ENCODE data around the gene SLC39A11. TPM values are rescaled to one million over a fixed set of nuclear protein-coding genes. Genes with fewer than 3 reads are reported as not detected.

Gene SLC39A11
- total and polyA plus RNA-seq, 2 of the 13 experiments (the other 11 are each of a cell fraction or from before 2014, with no cell fraction given), result 17.2 to 31.5 TPM

DNA sequence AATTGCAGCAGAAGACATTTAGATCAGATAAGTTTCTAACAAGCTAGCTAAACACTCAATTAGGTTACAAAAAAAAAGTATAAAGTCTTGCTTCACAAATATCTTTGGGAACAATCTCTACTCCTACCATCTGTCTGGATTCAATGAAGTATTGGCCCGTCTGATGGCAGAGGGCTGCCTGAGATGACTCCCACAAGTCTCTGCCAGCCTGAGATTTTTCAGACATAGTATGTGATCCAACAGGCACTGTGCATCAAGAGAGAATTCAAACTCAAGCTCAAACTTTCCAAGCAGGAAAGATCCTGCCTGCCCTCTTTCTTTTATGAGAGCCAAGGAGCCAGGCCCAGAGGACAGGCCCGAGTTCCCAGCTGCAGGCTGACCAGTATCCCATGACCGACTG is 22.6 kb downstream of the SLC39A11 start:
- BruUV-seq (replicated peaks), result no TSS peak
- Histone ChIP-seq H3K27me3 (ENCODE audit: control insufficient read depth in 1 of 2, insufficient read depth in 2 of 2, low read length in 2 of 2) (no peaks in the 10 kb centered on the region), H4K20me1 (ENCODE audit: insufficient read depth, low read length) (no peaks in the 10 kb centered on the region), H3K9me3 (ENCODE audit: low read length) (no peaks in the 10 kb centered on the region), H3K4me2 (ENCODE audit: low read depth, low read length) (no peak overlapping the region), H3K27ac (ENCODE audit: extremely low read length, insufficient read depth, low read length) (peak overlapping the region; percentile 9), H2AFZ (ENCODE audit: low read length) (no peak overlapping the region), H3K4me1 (ENCODE audit: insufficient read depth, low read length) (peaks cover 61% of the 10 kb centered on the region), H3K4me3 (replicated peaks in 1 of 3; ENCODE audit: insufficient read depth in 1 of 3, low read depth in 2 of 3, low read length in 3 of 3) (no peak overlapping the region), H3K9ac (ENCODE audit: insufficient read depth, low read depth, low read length) (no peak overlapping the region), H3K79me2 (ENCODE audit: insufficient read depth, low read length) (no peaks in the 10 kb centered on the region), H3K36me3 (replicated peaks in 1 of 2; ENCODE audit: control insufficient read depth in 1 of 2, insufficient read depth in 2 of 2, low read length in 2 of 2) (peaks cover 0 to 7% of the 10 kb centered on the region in 2 experiments; a peak in 2 of 5 replicates)
- TF ChIP-seq REPIN1 (CRISPR knock-in tag; IDR thresholded peaks at IDR 0.05; ENCODE audit: borderline replicate concordance, low read depth) (no peak), NFATC3 (CRISPR knock-in tag; IDR thresholded peaks at IDR 0.05) (0 out of 2 replicates have a peak, but pooled peaks have one; percentile 25), ZNF878 (CRISPR knock-in tag; IDR thresholded peaks at IDR 0.05) (no peak)
- CTCF ChIA-PET (ENCODE audit: low intra/inter-chr PET ratio, low total read pairs), result no interaction called here
- FAIRE-seq (no peak), ATAC-seq (no peak), DNase-seq (ENCODE audit: low spot score) (no peak)
- intact Hi-C loops (cut with micrococcal nuclease; ENCODE audit: unreplicated experiment) (no loop called here), in situ Hi-C loops (cut with HindIII; ENCODE audit: extremely low pct_ligation_motif_present, low pct_unique_long_range_greater_than_20kb) (no loop called here)
- POLR2A ChIA-PET, result interaction anchor here (1.7 to 2.1 kb wide), 2 partner anchors 21 to 22 kb away, joined by 5 to 6 read pairs; partner anchors contain the start of gene SLC39A11
- WGBS (ENCODE audit: low lambda C conversion rate), result 93% methylated on average over 3 of the region's 3 CpGs

DNA sequence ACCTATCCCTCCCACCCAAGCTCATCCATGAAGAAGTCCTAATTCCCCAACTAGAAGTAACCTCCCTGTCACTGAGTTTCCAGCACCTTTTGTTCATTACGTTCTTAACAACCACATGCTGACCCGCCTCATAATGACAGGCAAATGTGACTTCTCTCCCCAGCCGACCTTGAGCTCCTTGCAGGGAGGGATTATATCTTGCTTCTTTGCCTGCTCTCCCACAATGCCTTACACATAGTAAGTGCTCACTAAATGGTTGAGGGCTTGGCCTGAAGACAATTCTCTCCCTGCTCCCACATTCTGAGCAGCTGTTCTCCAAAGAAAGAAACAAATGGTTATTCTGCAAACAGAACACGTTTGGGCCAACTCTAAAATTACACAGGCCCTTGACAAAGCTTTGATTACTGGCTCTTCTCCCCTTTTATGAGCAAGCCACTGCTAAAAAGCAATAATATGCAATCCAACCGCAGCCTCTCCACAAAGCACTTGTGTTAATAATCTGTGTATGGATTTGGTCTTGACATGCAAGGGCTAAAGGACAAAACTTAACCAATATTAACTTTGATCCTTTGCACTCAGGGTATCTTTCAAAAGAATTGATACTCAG is 23.2 kb downstream of the SLC39A11 start:
- ChIA-PET CTCF (ENCODE audit: low intra/inter-chr PET ratio, low total read pairs) (no interaction called here), POLR2A (interaction anchor here (1.7 to 2.1 kb wide), 2 partner anchors 21 to 23 kb away, joined by 5 to 6 read pairs; partner anchors contain the start of gene SLC39A11)
- no peaks in the 10 kb centered on the region for H4K20me1 ChIP-seq (ENCODE audit: insufficient read depth, low read length)
- BruUV-seq (replicated peaks), result no TSS peak
- ATAC-seq (no peak), FAIRE-seq (no peak), DNase-seq (ENCODE audit: low spot score) (peak; percentile 49)
- no peak overlapping the region for H2AFZ ChIP-seq (ENCODE audit: low read length)
- no peaks in the 10 kb centered on the region for H3K27me3 ChIP-seq (ENCODE audit: control insufficient read depth in 1 of 2, insufficient read depth in 2 of 2, low read length in 2 of 2)
- H3K9me3 ChIP-seq (ENCODE audit: low read length), result no peaks in the 10 kb centered on the region
- WGBS (ENCODE audit: low lambda C conversion rate), result 59% methylated on average over 5 of the region's 5 CpGs
- peak overlapping the region; percentile 78 for H3K4me2 ChIP-seq (ENCODE audit: low read depth, low read length)
- in situ Hi-C loops (cut with HindIII; ENCODE audit: extremely low pct_ligation_motif_present, low pct_unique_long_range_greater_than_20kb), result no loop called here
- no peaks in the 10 kb centered on the region for H3K79me2 ChIP-seq (ENCODE audit: insufficient read depth, low read length)
- intact Hi-C loops (cut with micrococcal nuclease; ENCODE audit: unreplicated experiment), result no loop called here
- H3K27ac ChIP-seq (ENCODE audit: extremely low read length, insufficient read depth, low read length), result peak overlapping the region; percentile 91
- peaks cover 0 to 7% of the 10 kb centered on the region in 2 experiments; a peak in 2 of 5 replicates for H3K36me3 ChIP-seq (replicated peaks in 1 of 2; ENCODE audit: control insufficient read depth in 1 of 2, insufficient read depth in 2 of 2, low read length in 2 of 2)
- no peak overlapping the region for H3K4me3 ChIP-seq (replicated peaks in 1 of 3; ENCODE audit: insufficient read depth in 1 of 3, low read depth in 2 of 3, low read length in 3 of 3)
- peak overlapping the region; percentile 67 for H3K9ac ChIP-seq (ENCODE audit: insufficient read depth, low read depth, low read length)
- H3K4me1 ChIP-seq (ENCODE audit: insufficient read depth, low read length), result peaks cover 58% of the 10 kb centered on the region
- no peak for TF ChIP-seq PCBP2 (optimal IDR thresholded peaks at IDR 0.05; ENCODE audit: low read depth, low read length, poor library complexity, severe bottlenecking)
- no peak for TF ChIP-seq ZEB1 (IDR thresholded peaks at IDR 0.05; ENCODE audit: insufficient replicate concordance, low read depth)
- TF ChIP-seq ZNF205 (CRISPR knock-in tag; IDR thresholded peaks at IDR 0.05), result peak; percentile 99
- no peak for TF ChIP-seq MED1 (CRISPR knock-in tag; IDR thresholded peaks at IDR 0.05)
- no peak for TF ChIP-seq MED8 (CRISPR knock-in tag; IDR thresholded peaks at IDR 0.05; ENCODE audit: insufficient replicate concordance)
- 0 out of 2 replicates have a peak, but pooled peaks have one; percentile 15 for TF ChIP-seq BORCS8-MEF2B (CRISPR knock-in tag; IDR thresholded peaks at IDR 0.05)
- TF ChIP-seq EZH2 (conservative IDR thresholded peaks at IDR 0.05; ENCODE audit: low read depth, low read length), result no peak
- 0 out of 2 replicates have a peak, but pooled peaks have one; percentile 0 for TF ChIP-seq TOPORS (CRISPR knock-in tag; IDR thresholded peaks at IDR 0.05)
- TF ChIP-seq, protein P1, sequence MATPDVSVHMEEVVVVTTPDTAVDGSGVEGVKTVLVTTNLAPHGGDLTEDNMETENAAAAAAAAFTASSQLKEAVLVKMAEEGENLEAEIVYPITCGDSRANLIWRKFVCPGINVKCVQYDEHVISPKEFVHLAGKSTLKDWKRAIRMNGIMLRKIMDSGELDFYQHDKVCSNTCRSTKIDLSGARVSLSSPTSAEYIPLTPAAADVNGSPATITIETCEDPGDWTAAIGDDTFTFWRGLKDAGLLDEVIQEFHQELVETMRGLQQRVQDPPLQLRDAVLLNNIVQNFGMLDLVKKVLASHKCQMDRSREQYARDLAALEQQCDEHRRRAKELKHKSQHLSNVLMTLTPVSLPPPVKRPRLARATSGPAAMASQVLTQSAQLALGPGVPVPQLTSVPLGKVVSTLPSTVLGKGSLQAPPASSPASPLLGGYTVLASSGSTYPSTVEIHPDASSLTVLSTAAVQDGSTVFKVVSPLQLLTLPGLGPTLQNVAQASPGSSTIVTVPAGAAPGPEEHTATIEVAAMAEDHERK (CRISPR knock-in tag; IDR thresholded peaks at IDR 0.05; ENCODE audit: low read depth), result no peak
- 0 out of 2 replicates have a peak, but pooled peaks have one; percentile 15 for TF ChIP-seq GZF1 (CRISPR knock-in tag; IDR thresholded peaks at IDR 0.05)
- no peak for TF ChIP-seq FOXJ3 (CRISPR knock-in tag; IDR thresholded peaks at IDR 0.05; ENCODE audit: borderline replicate concordance)

Data from HepG2 (cell line).